NCI-H146 treated with DMSO at 0.1 percent for 48 hours (cell line): ENCODE results near the gene ATP8B3.
"Not testable (repeated sequence)": the region's sequence is repeated elsewhere in the genome, so short reads cannot be mapped to it uniquely, and the experiment has no call there.

Experiments used
- DNase-seq: peaks from one replicate; lab custom pipeline; 2025; ENCODE audit not compliant: unreplicated experiment; lab: John Stamatoyannopoulos, UW

The ATP8B3 gene

GRCh38 chr19:1774989-1775772 lies 36.9 kb downstream of the ATP8B3 start:
- no peak for DNase-seq

DNA sequence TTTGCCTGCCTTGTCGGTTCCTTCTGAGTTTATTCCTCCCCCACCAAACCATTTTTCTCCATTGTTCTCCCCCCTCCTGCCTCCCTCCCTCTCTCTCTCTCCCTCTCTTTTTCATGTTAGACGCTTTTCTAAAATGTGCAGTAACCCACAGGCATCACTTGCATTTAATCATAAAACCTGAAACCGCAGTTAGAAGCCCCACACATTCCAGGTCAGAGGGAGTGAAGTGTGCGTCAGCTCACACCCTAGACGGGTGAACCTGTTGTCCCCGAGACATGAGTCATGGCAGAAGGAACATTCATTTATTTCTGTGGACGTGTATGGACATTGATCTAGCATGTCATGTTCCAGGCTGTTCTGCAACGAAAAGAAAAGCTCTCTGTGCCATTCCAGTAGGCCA lies 38.9 kb downstream of the ATP8B3 start:
- DNase-seq = no peak

DNA sequence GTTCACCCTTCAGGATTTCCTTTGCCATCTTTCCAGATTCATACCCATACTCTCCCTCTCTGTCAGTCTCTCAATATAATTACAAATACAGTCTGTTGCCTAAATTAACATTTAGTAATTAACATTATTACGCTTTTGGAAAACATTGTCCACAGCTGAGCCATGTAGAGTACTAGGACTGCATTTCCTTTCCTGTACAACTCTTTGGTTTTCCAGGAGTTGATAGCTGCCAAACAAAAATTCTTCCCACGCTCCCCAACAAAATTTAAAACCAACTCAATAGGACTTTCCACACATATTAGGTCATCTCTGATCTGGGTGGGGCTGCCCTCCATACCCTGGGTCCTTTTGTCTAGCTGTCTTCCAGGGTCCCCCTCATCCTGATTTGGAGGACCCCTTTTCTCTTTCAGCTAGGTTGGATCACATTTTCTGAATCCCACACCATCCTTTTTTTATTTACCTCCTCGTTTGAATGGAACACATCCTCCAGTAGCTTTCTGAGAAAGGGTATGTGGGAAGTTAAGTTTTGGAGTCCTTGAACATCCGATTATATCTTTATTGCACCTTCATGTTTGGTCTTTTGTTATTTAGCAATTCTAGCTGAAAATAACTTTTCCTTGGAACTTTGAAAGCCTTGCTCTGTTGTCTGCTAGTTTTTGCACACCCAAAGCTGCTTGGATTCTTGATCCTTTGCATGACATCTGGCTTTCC lies 41.1 kb downstream of the ATP8B3 start:
- no peak for DNase-seq

DNA sequence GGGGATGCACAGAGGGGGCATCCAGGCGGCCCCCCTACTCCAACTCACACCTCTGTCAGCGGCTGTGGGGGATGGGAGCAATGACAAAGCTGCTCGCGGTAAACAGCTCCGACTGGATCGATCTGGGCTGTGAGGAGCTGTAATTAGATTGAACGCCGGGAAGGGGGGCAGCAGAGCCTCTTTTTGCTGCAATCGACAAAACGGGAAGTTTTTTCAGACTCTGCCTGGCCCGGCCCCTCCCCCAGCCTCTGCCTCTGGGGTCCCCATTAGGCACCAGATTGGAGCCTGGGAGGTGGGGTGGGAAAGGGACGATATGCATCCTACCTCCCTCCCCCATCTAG lies 42.5 kb downstream of the ATP8B3 start:
- DNase-seq = no peak

DNA sequence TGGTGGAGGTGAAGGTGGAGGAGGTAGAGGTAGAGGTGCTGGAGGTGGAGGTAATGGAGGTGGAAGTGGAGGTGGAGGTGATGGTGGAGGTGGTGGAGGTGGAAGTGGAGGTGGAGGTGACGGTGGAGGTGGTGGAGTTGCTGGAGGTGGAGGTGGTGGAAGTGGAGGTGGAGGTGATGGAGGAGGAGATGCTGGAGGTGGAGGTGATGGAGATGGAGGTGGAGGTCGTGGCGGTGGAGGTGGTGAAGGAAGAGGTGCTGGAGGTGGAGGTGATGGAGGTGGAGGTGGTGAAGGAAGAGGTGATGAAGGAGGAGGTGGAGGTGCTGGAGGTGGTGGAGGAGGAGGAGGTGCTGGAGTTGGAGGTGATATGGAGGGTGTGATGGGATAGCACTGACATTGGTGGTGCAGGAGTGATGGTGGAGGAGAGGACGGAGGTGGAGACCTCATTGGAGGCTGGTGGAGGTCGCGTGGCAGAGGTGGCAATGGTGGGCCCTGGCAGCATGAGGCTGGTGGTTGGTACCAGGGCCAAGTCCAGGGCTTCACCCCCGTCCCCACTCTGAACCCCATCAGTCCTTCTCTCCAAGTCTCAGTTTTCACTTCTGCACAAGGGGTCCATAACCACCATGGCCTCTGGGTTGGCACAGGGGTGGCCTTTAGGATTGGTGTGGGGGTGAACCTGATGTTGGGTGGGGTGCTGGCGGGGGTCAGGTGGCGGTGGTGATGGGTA lies 43.0 kb downstream of the ATP8B3 start:
- DNase-seq = no peak

GRCh38 chr19:1768248-1768647 lies 43.8 kb downstream of the ATP8B3 start:
- DNase-seq = no peak

GRCh38 chr19:1767464-1767933 lies 44.6 kb downstream of the ATP8B3 start:
- DNase-seq = no peak

DNA sequence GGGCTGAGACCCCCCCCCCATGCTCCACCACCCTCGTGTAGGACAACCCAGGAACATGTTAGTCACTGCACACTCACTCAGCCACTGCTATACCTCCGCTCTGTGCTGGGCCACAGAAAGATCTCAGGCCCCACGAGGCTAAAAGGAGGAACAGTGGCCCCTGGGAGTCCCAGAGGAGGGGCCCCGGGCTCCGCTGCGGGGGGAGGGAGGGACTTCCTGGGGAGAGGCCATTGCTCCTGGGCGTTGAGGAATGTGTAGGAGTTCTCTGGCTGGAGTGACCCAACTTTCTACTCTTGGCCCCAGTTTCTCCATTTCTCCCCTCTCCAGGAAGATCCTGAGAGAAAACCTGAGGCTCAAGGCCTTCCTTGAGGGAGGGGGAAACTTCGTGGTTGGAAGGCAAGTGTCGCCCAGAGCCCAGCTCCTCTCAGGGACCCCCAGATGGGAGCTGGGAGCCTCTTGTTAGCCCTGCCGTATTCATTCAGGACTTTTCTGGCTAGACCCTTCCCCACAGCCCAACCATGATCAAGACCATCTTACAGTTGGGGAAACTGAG lies 45.2 kb downstream of the ATP8B3 start:
- no peak for DNase-seq

GRCh38 chr19:1765904-1766799 lies 45.9 kb downstream of the ATP8B3 start:
- no peak for DNase-seq

DNA sequence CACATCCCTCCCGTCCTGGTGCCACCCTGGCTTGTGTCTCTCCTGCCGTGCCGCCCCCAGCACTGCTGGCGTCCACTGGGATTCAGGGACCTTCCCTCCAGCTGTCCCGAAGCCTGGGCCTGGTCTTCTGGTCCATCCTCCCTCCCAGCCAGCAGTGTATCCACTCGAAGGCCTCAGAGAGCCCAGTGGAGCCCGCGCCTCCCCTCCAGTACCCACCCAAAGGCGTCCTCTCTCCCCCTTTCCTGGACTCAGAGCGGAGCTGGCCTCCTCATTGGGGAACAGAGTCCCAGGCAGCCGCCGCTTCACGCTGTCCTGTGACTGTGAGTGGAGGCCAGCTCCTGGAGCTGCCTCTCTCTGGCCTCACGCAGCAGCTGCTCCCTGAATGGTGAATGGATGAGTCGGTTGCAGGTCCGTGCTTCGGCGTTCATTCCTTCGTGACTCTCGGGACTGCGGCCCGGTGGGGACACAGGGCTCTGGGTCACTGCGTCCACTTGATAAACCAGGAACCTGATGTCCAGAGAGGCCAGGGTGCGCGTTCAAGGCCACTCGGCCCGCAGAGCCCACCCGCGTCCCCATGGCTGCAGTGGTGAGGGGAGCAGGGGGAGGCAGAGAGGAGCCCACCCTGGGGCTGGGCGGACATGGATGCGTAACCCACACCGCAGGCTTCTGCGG lies 46.7 kb downstream of the ATP8B3 start:
- DNase-seq = no peak

DNA sequence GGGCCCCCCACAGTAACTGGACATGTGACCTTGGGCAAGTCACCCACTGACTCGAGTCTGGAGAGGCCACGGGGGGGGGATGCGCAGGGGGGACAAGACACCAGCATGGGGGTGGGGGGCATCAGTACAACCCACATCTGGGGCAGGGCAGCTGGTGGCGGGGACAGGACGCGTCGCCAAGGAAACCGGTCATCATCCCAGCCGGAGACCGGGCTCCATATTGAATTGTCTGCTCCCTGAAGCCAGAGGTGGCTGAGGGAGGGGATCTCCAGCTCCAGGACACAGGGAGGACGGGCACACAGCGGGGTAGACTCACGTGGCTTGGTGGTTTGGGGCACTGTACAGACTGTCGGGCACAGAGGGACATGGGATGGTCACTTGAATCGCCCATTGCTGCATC lies 47.3 kb downstream of the ATP8B3 start:
- DNase-seq = no peak

- DNase-seq = no peak
These were observed 48.1 kb downstream of the ATP8B3 start for GRCh38 chr19:1763648-1764639.

DNA sequence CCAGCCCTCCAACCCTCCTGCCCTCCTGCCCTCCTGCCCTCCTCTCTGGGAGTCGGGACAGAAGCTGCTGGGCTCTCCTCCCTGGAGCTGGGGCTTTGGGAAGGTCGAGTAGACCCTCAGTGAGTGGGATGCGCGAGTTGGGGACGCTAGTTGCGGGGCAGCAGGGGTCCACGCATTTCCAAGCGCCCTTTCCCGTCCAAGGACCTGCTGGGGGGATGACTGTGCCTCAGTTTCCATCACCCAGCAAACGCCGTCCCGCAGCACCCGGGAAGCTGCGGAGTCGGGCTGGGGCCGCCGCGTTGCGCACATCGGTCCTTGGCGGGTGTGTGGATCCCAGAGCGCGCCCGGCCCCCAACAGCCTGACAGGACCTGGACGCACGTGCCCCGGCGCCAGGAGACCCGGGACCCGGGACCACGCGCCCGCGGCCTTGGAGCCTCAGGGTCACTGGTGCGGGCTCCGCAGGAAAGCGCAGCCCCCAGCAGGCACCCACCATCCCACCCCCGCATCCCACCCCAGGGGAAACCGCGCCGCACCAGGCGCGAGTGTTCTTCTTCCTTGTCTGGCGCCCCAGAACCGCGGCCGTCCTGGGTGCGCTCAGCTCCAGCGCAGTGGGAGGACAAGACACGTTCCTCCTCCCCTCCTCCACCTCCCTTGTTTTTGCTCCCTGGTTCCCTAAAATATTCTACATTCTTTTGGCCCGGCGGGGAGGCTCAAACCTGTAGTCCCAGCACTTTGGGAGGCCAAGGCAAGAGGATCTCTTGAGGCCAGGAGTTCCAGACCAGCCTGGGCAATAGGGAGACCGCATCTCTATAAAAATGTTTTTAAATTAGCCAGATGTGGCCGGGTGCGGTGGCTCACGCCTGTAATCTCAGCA lies 49.6 kb downstream of the ATP8B3 start:
- DNase-seq = no peak

DNA sequence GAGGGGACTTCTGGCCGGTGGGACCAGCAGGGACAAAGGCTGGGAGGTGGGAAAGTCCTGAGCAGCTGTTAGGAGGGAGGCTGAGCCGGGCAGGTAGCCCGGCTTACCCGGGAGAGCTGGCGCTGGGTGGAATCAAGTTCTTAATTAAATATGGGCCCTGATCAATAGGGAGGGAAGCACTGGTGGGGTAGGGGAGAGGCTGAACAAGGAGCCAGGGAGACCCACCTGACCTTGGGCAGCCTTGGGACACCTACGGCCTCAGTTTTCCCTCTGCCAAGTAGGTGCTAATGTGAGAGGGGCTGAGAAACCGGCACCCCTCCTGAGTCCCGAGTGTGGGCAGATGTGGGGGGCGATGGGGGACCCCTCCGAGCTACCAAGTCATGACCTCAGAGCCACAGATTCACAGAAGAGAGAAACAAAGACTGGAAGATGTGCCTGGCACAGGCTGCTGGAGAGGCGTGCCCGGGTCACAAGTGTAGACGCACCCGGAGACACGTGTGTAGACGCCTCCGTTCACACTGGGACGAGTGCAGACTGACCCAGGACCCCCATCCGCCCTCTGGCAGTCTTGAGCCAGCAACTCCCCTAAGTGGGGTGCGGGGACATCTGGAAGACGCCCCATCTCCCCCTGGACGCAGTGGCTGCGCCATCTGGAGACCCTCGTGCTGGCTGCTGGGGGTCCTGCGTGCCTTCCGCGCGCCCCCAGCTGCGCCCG lies 50.4 kb downstream of the ATP8B3 start:
- DNase-seq = no peak

DNA sequence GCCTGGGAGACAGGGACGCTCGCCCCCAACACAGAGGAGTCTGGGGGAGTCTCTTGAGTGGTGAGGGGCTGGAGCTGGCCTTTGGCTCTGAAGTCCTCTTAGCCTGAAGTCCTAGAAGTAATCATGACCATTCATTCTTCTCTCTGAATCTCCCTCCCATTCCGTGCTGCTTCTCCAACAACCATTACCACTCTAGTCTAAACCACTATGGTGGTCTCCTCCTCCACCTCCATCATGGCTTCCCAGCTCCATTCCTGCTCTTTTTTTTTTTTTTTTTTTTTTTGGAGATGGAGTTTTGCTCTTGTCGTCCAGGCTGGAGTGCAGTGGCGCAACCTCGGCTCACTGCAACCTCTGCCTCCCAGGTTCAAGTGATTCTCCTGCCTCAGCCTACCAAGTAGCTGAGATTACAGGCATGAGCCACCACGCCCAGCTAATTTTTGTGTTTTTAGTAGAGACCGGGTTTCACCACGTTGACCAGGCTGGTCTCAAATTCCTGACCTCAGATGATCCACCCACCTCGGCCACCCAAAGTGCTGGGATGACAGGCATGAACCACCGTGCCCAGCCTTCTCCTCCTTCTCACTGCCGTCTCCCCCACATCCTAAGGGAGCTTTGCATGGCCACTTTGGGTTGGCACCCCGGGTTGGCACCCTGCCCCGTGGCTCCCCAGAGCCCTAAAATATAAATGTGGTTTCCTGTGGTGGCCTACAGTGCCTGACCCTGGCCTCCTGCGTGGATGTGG lies 51.1 kb downstream of the ATP8B3 start:
- not testable (repeated sequence) for DNase-seq

- no peak for DNase-seq
These were observed 52.1 kb downstream of the ATP8B3 start for GRCh38 chr19:1760020-1760419.
